Activated naive CD8-positive, alpha-beta T cell treated with anti-CD3 and anti-CD28 coated beads, Interleukin-2, amount 50 U/mL, for 24 hours (primary cell): ENCODE measurements around the gene BRI3.

Source experiments
- ATAC-seq: fragments of 150-1000 bp; cut with Tn5 transposase; one replicate; pipeline ENCODE4 v1.10.0; 2021
- DNase-seq: peaks from one replicate; pipeline ENCODE4 v3.0.0; 2021
- H3K27ac Mint-ChIP-seq: one replicate; pipeline ENCODE4 v1.8.0; 2021; ENCODE audit warnings: mild to moderate bottlenecking, mixed read lengths
- H3K27me3 Mint-ChIP-seq: one replicate; pipeline ENCODE4 v1.8.0; 2021; ENCODE audit warnings: mixed read lengths
- H3K36me3 Mint-ChIP-seq: one replicate; pipeline ENCODE4 v1.8.0; 2021; ENCODE audit warnings: low read depth, mixed read lengths
- H3K4me1 Mint-ChIP-seq: one replicate; pipeline ENCODE4 v1.8.0; 2021; ENCODE audit warnings: mixed read lengths
- H3K4me3 Mint-ChIP-seq: one replicate; pipeline ENCODE4 v1.8.0; 2021; ENCODE audit warnings: mild to moderate bottlenecking, moderate library complexity, mixed read lengths
- H3K9me3 Mint-ChIP-seq: one replicate; pipeline ENCODE4 v1.8.0; 2021; ENCODE audit warnings: mixed read lengths

Gene BRI3

GRCh38 chr7:98288064-98288823 lies 6.8 kb downstream of the BRI3 start:
- no peaks in the 10 kb centered on the region for H3K27me3 Mint-ChIP-seq
- no peak for ATAC-seq
- H3K4me1 Mint-ChIP-seq, result peaks cover 16% of the 10 kb centered on the region
- no peaks in the 10 kb centered on the region for H3K9me3 Mint-ChIP-seq
- no peak for DNase-seq
- no peak overlapping the region for H3K27ac Mint-ChIP-seq
- H3K4me3 Mint-ChIP-seq, result no peak overlapping the region
- peaks cover 2% of the 10 kb centered on the region for H3K36me3 Mint-ChIP-seq

- Mint-ChIP-seq H3K9me3 (no peaks in the 10 kb centered on the region), H3K27ac (no peak overlapping the region), H3K4me1 (peaks cover 6% of the 10 kb centered on the region), H3K27me3 (no peaks in the 10 kb centered on the region), H3K36me3 (peaks cover 2% of the 10 kb centered on the region), H3K4me3 (no peak overlapping the region)
- DNase-seq (no peak), ATAC-seq (no peak)
Measured at GRCh38 chr7:98289333-98289875, 7.9 kb downstream of the BRI3 start.

GRCh38 chr7:98291717-98292116 lies 10.2 kb downstream of the BRI3 start:
- H3K27ac Mint-ChIP-seq, result no peak overlapping the region
- H3K36me3 Mint-ChIP-seq, result peaks cover 2% of the 10 kb centered on the region
- no peaks in the 10 kb centered on the region for H3K27me3 Mint-ChIP-seq
- ATAC-seq (no peak), DNase-seq (no peak)
- no peak overlapping the region for H3K4me3 Mint-ChIP-seq
- no peaks in the 10 kb centered on the region for H3K4me1 Mint-ChIP-seq
- no peaks in the 10 kb centered on the region for H3K9me3 Mint-ChIP-seq

- Mint-ChIP-seq H3K4me1 (no peaks in the 10 kb centered on the region), H3K4me3 (no peak overlapping the region), H3K27me3 (no peaks in the 10 kb centered on the region), H3K9me3 (no peaks in the 10 kb centered on the region), H3K27ac (no peak overlapping the region), H3K36me3 (peaks cover 2% of the 10 kb centered on the region)
- no peak for DNase-seq
- no peak for ATAC-seq
Measured at GRCh38 chr7:98293265-98293664, 11.8 kb downstream of the BRI3 start.

GRCh38 chr7:98293746-98294145 lies 12.3 kb downstream of the BRI3 start:
- no peaks in the 10 kb centered on the region for H3K36me3 Mint-ChIP-seq
- no peak overlapping the region for H3K4me3 Mint-ChIP-seq
- DNase-seq, result no peak
- no peaks in the 10 kb centered on the region for H3K27me3 Mint-ChIP-seq
- no peaks in the 10 kb centered on the region for H3K4me1 Mint-ChIP-seq
- H3K9me3 Mint-ChIP-seq, result no peaks in the 10 kb centered on the region
- no peak for ATAC-seq
- no peak overlapping the region for H3K27ac Mint-ChIP-seq

GRCh38 chr7:98294326-98294725 lies 12.8 kb downstream of the BRI3 start:
- DNase-seq (no peak), ATAC-seq (no peak)
- Mint-ChIP-seq H3K4me3 (no peak overlapping the region), H3K27ac (no peak overlapping the region), H3K27me3 (no peaks in the 10 kb centered on the region), H3K4me1 (no peaks in the 10 kb centered on the region), H3K36me3 (no peaks in the 10 kb centered on the region), H3K9me3 (no peaks in the 10 kb centered on the region)

- Mint-ChIP-seq H3K4me1 (no peaks in the 10 kb centered on the region), H3K27ac (no peak overlapping the region), H3K36me3 (no peaks in the 10 kb centered on the region), H3K9me3 (no peaks in the 10 kb centered on the region), H3K27me3 (no peaks in the 10 kb centered on the region), H3K4me3 (no peak overlapping the region)
- ATAC-seq (peak; percentile 52), DNase-seq (peak; percentile 33)
Measured at GRCh38 chr7:98294798-98295382, 13.4 kb downstream of the BRI3 start.

GRCh38 chr7:98295467-98296192 lies 14.1 kb downstream of the BRI3 start:
- H3K36me3 Mint-ChIP-seq, result no peaks in the 10 kb centered on the region
- no peaks in the 10 kb centered on the region for H3K27me3 Mint-ChIP-seq
- ATAC-seq (no peak), DNase-seq (no peak)
- H3K27ac Mint-ChIP-seq, result no peak overlapping the region
- no peaks in the 10 kb centered on the region for H3K9me3 Mint-ChIP-seq
- H3K4me3 Mint-ChIP-seq, result no peak overlapping the region
- H3K4me1 Mint-ChIP-seq, result no peaks in the 10 kb centered on the region

- Mint-ChIP-seq H3K4me3 (no peak overlapping the region), H3K36me3 (no peaks in the 10 kb centered on the region), H3K9me3 (no peaks in the 10 kb centered on the region), H3K27me3 (no peaks in the 10 kb centered on the region), H3K4me1 (no peaks in the 10 kb centered on the region), H3K27ac (no peak overlapping the region)
- no peak for DNase-seq
- ATAC-seq, result no peak
Measured at GRCh38 chr7:98296833-98297232, 15.3 kb downstream of the BRI3 start.

GRCh38 chr7:98297626-98298286 lies 16.3 kb downstream of the BRI3 start:
- no peaks in the 10 kb centered on the region for H3K4me1 Mint-ChIP-seq
- ATAC-seq, result no peak
- no peak overlapping the region for H3K4me3 Mint-ChIP-seq
- no peak for DNase-seq
- no peaks in the 10 kb centered on the region for H3K27me3 Mint-ChIP-seq
- H3K9me3 Mint-ChIP-seq, result no peaks in the 10 kb centered on the region
- H3K27ac Mint-ChIP-seq, result no peak overlapping the region
- H3K36me3 Mint-ChIP-seq, result no peaks in the 10 kb centered on the region

- no peaks in the 10 kb centered on the region for H3K27me3 Mint-ChIP-seq
- H3K36me3 Mint-ChIP-seq, result no peaks in the 10 kb centered on the region
- H3K4me3 Mint-ChIP-seq, result no peak overlapping the region
- H3K4me1 Mint-ChIP-seq, result no peaks in the 10 kb centered on the region
- H3K27ac Mint-ChIP-seq, result no peak overlapping the region
- DNase-seq, result no peak
- ATAC-seq, result no peak
- H3K9me3 Mint-ChIP-seq, result no peaks in the 10 kb centered on the region
Measured at GRCh38 chr7:98300595-98301372, 19.3 kb downstream of the BRI3 start.

- H3K4me1 Mint-ChIP-seq, result no peaks in the 10 kb centered on the region
- no peak overlapping the region for H3K27ac Mint-ChIP-seq
- no peaks in the 10 kb centered on the region for H3K36me3 Mint-ChIP-seq
- H3K4me3 Mint-ChIP-seq, result no peak overlapping the region
- DNase-seq, result no peak
- no peaks in the 10 kb centered on the region for H3K9me3 Mint-ChIP-seq
- ATAC-seq, result no peak
- H3K27me3 Mint-ChIP-seq, result no peaks in the 10 kb centered on the region
Measured at GRCh38 chr7:98301693-98302470, 20.4 kb downstream of the BRI3 start.

GRCh38 chr7:98303176-98303865 lies 21.8 kb downstream of the BRI3 start:
- Mint-ChIP-seq H3K4me1 (no peaks in the 10 kb centered on the region), H3K36me3 (no peaks in the 10 kb centered on the region), H3K4me3 (no peak overlapping the region), H3K27me3 (no peaks in the 10 kb centered on the region), H3K9me3 (no peaks in the 10 kb centered on the region), H3K27ac (no peak overlapping the region)
- no peak for ATAC-seq
- no peak for DNase-seq
